Duodenal mucosa (tissue), 2 donors: ENCODE measurements around the gene NRIP1.

ENCODE experiments used
- H3K27ac ChIP-seq: one replicate; pipeline ENCODE4 v1.7.0; 2013; ENCODE audit warnings: low read depth, low read length
- H3K27me3 ChIP-seq, 2 donors: one replicate each; pipeline ENCODE4 v1.7.0; 2013; ENCODE audit warnings: low read length in 2 of 2, control low read depth in 1 of 2; ENCODE audit not compliant: insufficient read depth in 2 of 2, control insufficient read depth in 1 of 2
- H3K36me3 ChIP-seq, 2 donors: one replicate each; pipeline ENCODE4 v1.7.0; 2013; ENCODE audit warnings: low read length in 2 of 2, control low read depth in 1 of 2; ENCODE audit not compliant: insufficient read depth in 2 of 2, control insufficient read depth in 1 of 2
- H3K4me1 ChIP-seq, 2 donors: one replicate each; pipeline ENCODE4 v1.7.0; 2013; ENCODE audit warnings: low read length in 2 of 2, control low read depth in 1 of 2; ENCODE audit not compliant: insufficient read depth in 2 of 2, control insufficient read depth in 1 of 2
- H3K4me3 ChIP-seq, 2 donors: one replicate each; pipeline ENCODE4 v1.7.0; 2013; ENCODE audit warnings: low read length in 2 of 2, low read depth in 1 of 2
- H3K9ac ChIP-seq, 2 donors: one replicate each; pipeline ENCODE4 v1.7.0; 2013; ENCODE audit warnings: low read length in 2 of 2, low read depth in 1 of 2
- H3K9me3 ChIP-seq, 2 donors: one replicate each; pipeline ENCODE4 v1.7.0; 2013; ENCODE audit warnings: low read length in 2 of 2, control low read depth in 1 of 2; ENCODE audit not compliant: control insufficient read depth in 1 of 2

Gene NRIP1

GRCh38 chr21:15059397-15059796 is 5.4 kb downstream of the NRIP1 start:
- no peak overlapping the region for H3K9ac ChIP-seq
- H3K27me3 ChIP-seq: no peaks in the 10 kb centered on the region
- H3K27ac ChIP-seq: no peak overlapping the region
- no peaks in the 10 kb centered on the region for H3K36me3 ChIP-seq
- H3K4me3 ChIP-seq: peak overlapping the region in 1 of 2 donors; percentile 43
- no peaks in the 10 kb centered on the region for H3K9me3 ChIP-seq
- H3K4me1 ChIP-seq: peaks cover 67 to 75% of the 10 kb centered on the region in 2 donors

DNA sequence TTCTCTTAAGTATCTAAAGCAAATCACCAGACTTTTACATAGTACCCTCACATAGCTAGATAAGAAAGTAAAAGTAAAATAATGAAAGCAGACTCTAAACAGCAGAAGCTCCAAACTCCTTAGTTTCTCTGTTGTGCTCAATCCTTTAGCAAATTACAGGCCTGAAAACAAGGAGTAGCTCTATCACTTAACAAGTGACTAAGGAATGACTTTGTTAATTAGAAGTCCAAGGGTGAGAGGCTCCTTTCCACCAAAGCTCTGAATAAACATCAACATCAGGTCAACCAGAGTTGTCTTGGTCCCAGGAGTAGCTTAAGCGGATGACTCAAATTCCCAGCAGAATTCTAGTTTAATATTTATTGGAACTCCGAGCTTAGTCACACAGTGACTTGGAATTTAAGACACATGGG is 5.9 kb downstream of the NRIP1 start:
- peak overlapping the region; percentile 11 for H3K27ac ChIP-seq
- H3K9ac ChIP-seq: peak overlapping the region in 1 of 2 donors; percentile 20

GRCh38 chr21:15057285-15057684 is 7.5 kb downstream of the NRIP1 start:
- Histone ChIP-seq H3K4me1 (peaks cover 86 to 94% of the 10 kb centered on the region in 2 donors), H3K9ac (peak overlapping the region in 1 of 2 donors; percentile 23), H3K27ac (no peak overlapping the region), H3K36me3 (no peaks in the 10 kb centered on the region), H3K9me3 (no peaks in the 10 kb centered on the region), H3K27me3 (no peaks in the 10 kb centered on the region), H3K4me3 (peak overlapping the region; percentile 26 to 44)

More for the DNA sequence above, 5.9 kb downstream of the NRIP1 start:
- H3K9me3 ChIP-seq: no peaks in the 10 kb centered on the region
- peak overlapping the region; percentile 3 to 43 for H3K4me3 ChIP-seq
- H3K27me3 ChIP-seq: no peaks in the 10 kb centered on the region
- H3K36me3 ChIP-seq: no peaks in the 10 kb centered on the region
- H3K4me1 ChIP-seq: peaks cover 73 to 81% of the 10 kb centered on the region in 2 donors

DNA sequence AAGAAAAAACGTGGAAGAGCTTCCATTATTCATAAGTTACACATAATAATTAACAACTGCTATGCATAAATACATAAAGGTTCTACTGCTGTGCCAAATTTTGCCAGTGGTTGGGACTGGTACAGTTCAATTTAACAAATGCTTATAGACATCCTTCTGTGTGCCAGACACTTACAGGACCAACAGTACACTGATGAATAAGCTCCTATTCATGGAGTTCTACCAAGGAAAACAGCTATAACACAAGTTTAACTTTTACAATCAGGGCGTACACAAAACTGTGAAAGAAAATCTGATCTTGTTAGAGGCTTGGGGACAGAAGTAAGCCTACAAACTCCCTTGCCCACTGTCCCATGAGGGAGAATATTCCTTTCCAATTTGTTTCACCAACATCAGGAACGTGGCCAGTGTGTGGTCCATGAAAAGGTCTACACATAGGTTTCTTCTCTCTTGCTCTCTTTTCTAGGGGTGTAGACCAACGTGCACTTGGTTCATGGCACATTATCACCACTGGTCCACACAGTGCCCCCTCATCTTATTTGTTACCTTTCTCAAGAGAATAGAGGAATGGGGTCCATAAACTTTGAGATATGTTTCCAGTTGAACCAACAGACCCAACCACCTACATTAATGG is 10.1 kb downstream of the NRIP1 start:
- Histone ChIP-seq H3K36me3 (no peaks in the 10 kb centered on the region), H3K9me3 (no peaks in the 10 kb centered on the region), H3K4me3 (peak overlapping the region in 1 of 2 donors; percentile 2), H3K27me3 (no peaks in the 10 kb centered on the region), H3K27ac (peak overlapping the region; percentile 37), H3K9ac (no peak overlapping the region), H3K4me1 (peaks cover 88 to 92% of the 10 kb centered on the region in 2 donors)

DNA sequence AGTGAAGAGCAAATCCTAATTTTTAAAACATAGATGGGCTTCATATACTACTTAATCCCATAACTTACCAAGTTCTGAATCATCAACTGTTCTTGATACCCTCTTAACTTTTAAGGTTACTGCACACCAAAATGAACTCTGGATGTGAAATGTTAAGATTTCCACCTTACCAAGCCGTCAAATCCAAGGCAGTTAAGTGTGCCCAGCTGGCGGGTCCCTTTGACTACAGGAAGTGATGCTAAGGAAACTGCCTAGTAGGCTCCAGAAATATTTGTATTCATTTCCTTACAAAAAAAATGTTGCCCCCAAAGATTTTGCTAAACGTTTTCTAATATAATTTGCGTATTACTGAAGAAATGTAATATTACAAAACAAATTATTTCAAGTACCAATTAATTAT is 10.7 kb downstream of the NRIP1 start:
- Histone ChIP-seq H3K36me3 (no peaks in the 10 kb centered on the region), H3K9me3 (no peaks in the 10 kb centered on the region), H3K4me3 (no peak overlapping the region), H3K27me3 (no peaks in the 10 kb centered on the region), H3K4me1 (peaks cover 83 to 86% of the 10 kb centered on the region in 2 donors), H3K27ac (no peak overlapping the region), H3K9ac (no peak overlapping the region)

GRCh38 chr21:15053500-15053899 is 11.3 kb downstream of the NRIP1 start:
- Histone ChIP-seq H3K4me1 (peaks cover 80 to 83% of the 10 kb centered on the region in 2 donors), H3K36me3 (no peaks in the 10 kb centered on the region), H3K27ac (no peak overlapping the region), H3K9me3 (no peaks in the 10 kb centered on the region), H3K4me3 (peak overlapping the region in 1 of 2 donors; percentile 58), H3K9ac (no peak overlapping the region), H3K27me3 (no peaks in the 10 kb centered on the region)

- Histone ChIP-seq H3K9ac (peak overlapping the region; percentile 5 to 24), H3K4me3 (peak overlapping the region; percentile 48 to 58), H3K27me3 (no peaks in the 10 kb centered on the region), H3K27ac (no peak overlapping the region), H3K36me3 (no peaks in the 10 kb centered on the region), H3K4me1 (peaks cover 74 to 79% of the 10 kb centered on the region in 2 donors), H3K9me3 (no peaks in the 10 kb centered on the region)
Measured at GRCh38 chr21:15052459-15052763, 12.4 kb downstream of the NRIP1 start.

DNA sequence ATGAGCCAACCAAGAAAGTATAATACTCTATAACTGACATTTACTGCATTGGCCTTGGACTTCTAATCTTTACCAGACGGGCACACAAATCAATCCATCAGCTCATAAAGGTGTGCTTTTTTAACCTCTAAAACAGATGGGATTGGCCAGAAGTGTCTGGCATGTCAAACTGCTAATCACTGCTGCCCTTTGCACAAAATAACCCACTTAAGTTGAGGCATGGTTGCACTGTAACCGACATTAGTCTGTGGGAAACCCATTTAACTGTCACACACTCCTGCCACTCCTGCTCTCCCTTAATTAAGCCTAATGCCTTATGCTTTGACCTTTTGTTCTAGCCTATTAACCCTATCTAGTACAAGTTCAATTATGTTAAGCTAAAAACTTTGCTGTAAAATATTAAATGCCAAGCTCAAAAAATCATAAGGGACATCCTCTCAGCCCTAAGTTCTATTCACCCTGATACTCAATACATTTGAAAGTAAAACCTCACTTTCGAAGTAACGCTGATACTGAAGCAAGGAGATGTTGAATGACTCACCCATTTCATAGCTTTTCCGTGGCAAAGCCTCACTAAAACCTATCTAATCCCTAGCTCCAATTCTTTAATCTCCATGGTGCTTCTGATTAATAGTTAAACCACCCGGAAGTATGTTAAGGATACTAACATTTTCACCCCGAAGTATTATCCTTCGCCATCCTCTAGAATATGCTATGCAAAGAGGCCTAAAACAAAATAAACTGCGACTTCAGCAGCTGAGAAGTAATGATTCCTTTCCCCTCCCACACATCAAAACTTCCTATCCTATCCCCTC is 12.9 kb downstream of the NRIP1 start:
- no peak overlapping the region for H3K27ac ChIP-seq
- no peaks in the 10 kb centered on the region for H3K36me3 ChIP-seq
- H3K9me3 ChIP-seq: no peaks in the 10 kb centered on the region
- no peaks in the 10 kb centered on the region for H3K27me3 ChIP-seq
- H3K9ac ChIP-seq: peak overlapping the region; percentile 5 to 41
- peaks cover 68 to 73% of the 10 kb centered on the region in 2 donors for H3K4me1 ChIP-seq
- H3K4me3 ChIP-seq: peak overlapping the region; percentile 50 to 58

- no peaks in the 10 kb centered on the region for H3K36me3 ChIP-seq
- peak overlapping the region in 1 of 2 donors; percentile 33 for H3K9ac ChIP-seq
- H3K4me3 ChIP-seq: peak overlapping the region; percentile 50 to 58
- H3K9me3 ChIP-seq: no peaks in the 10 kb centered on the region
- H3K27ac ChIP-seq: no peak overlapping the region
- H3K27me3 ChIP-seq: no peaks in the 10 kb centered on the region
- peaks cover 57 to 62% of the 10 kb centered on the region in 2 donors for H3K4me1 ChIP-seq
Measured at GRCh38 chr21:15050568-15051377, 14.0 kb downstream of the NRIP1 start.

- Histone ChIP-seq H3K4me1 (peaks cover 4 to 12% of the 10 kb centered on the region in 2 donors), H3K27ac (no peak overlapping the region), H3K9ac (no peak overlapping the region), H3K36me3 (no peaks in the 10 kb centered on the region), H3K4me3 (no peak overlapping the region), H3K27me3 (no peaks in the 10 kb centered on the region), H3K9me3 (no peaks in the 10 kb centered on the region)
Measured at GRCh38 chr21:15045017-15045416, 19.8 kb downstream of the NRIP1 start.
